HG03520 (cell line): ENCODE measurements around the gene COL4A1.

Source experiments
- ATAC-seq: cut with Tn5 transposase; IDR thresholded peaks from one replicate; pipeline ENCODE4 v1.9.1; 2021; ENCODE audit warnings: mild to moderate bottlenecking, moderate library complexity; ENCODE audit not compliant: unreplicated experiment

COL4A1 gene

GRCh38 chr13:110227864-110228643 lies 78.9 kb downstream of the COL4A1 start:
- ATAC-seq, result no peak

- ATAC-seq, result no peak
Observed at GRCh38 chr13:110227416-110227815, 79.5 kb downstream of the COL4A1 start.

GRCh38 chr13:110225609-110226574 lies 81.1 kb downstream of the COL4A1 start:
- no peak for ATAC-seq

- ATAC-seq, result no peak
Observed at GRCh38 chr13:110225003-110225402, 82.0 kb downstream of the COL4A1 start.

- ATAC-seq, result no peak
Observed at GRCh38 chr13:110224519-110224918, 82.4 kb downstream of the COL4A1 start.

GRCh38 chr13:110221406-110222117 lies 85.4 kb downstream of the COL4A1 start:
- no peak for ATAC-seq

GRCh38 chr13:110220471-110220870 lies 86.5 kb downstream of the COL4A1 start:
- ATAC-seq, result no peak

- no peak for ATAC-seq
Observed at GRCh38 chr13:110218581-110219201, 88.3 kb downstream of the COL4A1 start.

GRCh38 chr13:110217811-110218210 lies 89.1 kb downstream of the COL4A1 start:
- ATAC-seq, result no peak

GRCh38 chr13:110217085-110217484 lies 89.9 kb downstream of the COL4A1 start:
- no peak for ATAC-seq

- no peak for ATAC-seq
Observed at GRCh38 chr13:110216398-110217041, 90.4 kb downstream of the COL4A1 start.

GRCh38 chr13:110216006-110216397 lies 91.0 kb downstream of the COL4A1 start:
- ATAC-seq, result no peak

GRCh38 chr13:110215606-110216005 lies 91.4 kb downstream of the COL4A1 start:
- no peak for ATAC-seq

- no peak for ATAC-seq
Observed at GRCh38 chr13:110214637-110215036, 92.3 kb downstream of the COL4A1 start.

- ATAC-seq, result no peak
Observed at GRCh38 chr13:110213461-110214074, 93.4 kb downstream of the COL4A1 start.

GRCh38 chr13:110212529-110212928 lies 94.4 kb downstream of the COL4A1 start:
- ATAC-seq, result no peak

GRCh38 chr13:110211735-110212134 lies 95.2 kb downstream of the COL4A1 start:
- no peak for ATAC-seq

GRCh38 chr13:110211046-110211445 lies 95.9 kb downstream of the COL4A1 start:
- ATAC-seq, result no peak

GRCh38 chr13:110210604-110210985 lies 96.4 kb downstream of the COL4A1 start:
- ATAC-seq, result no peak
